Measurements from ENCODE around the gene CLPSL1. TPM values are rescaled to one million over a fixed set of nuclear protein-coding genes. Genes with fewer than 3 reads are reported as not detected.

The CLPSL1 gene
- total RNA-seq, 1 donor from 2014 or later: not detected

DNA sequence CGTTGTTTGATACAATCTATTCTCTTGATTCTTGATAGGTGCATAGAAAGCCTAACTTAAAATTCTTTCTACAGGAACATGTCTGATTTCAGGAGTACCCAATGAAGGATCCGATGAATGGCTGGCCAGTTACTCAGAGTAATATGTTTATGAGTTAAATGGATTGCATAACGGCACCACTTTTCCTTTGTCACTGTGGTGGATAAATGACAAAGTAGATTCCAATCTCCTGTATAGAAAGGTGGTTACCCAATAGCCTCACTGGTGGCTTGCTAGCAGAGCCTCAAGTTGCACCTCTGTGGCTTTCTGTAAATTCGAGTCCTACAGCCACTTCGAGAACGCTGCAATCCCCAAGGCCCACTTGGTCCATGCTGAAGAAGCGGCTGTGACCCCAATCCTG is 52.7 kb downstream of the CLPSL1 start:
- Mint-ChIP-seq H3K27ac (no peak overlapping the region), H3K4me3 (no peak overlapping the region), H3K36me3 (peaks cover 13% of the 10 kb centered on the region), H3K4me1 (no peaks in the 10 kb centered on the region), H3K27me3 (ENCODE audit: insufficient read depth, low read depth) (no peaks in the 10 kb centered on the region), H3K9me3 (peaks cover 3% of the 10 kb centered on the region)
- Histone ChIP-seq H3K9me3 (ENCODE audit: low read depth) (no peaks in the 10 kb centered on the region), H3K36me3 (peaks cover 12% of the 10 kb centered on the region), H4K20me1 (ENCODE audit: low read depth) (no peaks in the 10 kb centered on the region), H2AFZ (replicated peaks) (no peak overlapping the region), H3K27me3 (no peaks in the 10 kb centered on the region), H3K4me2 (no peak overlapping the region), H3K4me3 (no peak overlapping the region), H3K9ac (no peak overlapping the region), H3K27ac (no peak overlapping the region), H3K4me1 (no peaks in the 10 kb centered on the region), H3F3A (ENCODE audit: low read depth) (peaks cover 46% of the 10 kb centered on the region), H3K79me2 (ENCODE audit: low read depth) (no peaks in the 10 kb centered on the region)
- no peak for DNase-seq (ENCODE audit: low spot score)
- TF ChIP-seq EZH2phosphoT487 (IDR thresholded peaks at IDR 0.05): no peak

Other genes starting within 250 kb of the CLPSL1 start
- gene FKBP5, start 92.1 kb upstream of the CLPSL1 start, total RNA-seq (ENCODE audit: low replicate concordance): 19.8 and 20.9 TPM in 2 replicates
- 1.0 and 1.9 TPM in 2 replicates for gene ARMC12, start 44.0 kb upstream of the CLPSL1 start, total RNA-seq (ENCODE audit: low replicate concordance)
- 1.4 TPM in 1 of 2 replicates, not detected in the other for gene CLPSL2, start 4.4 kb upstream of the CLPSL1 start, total RNA-seq (ENCODE audit: low replicate concordance)
- gene CLPS, start 16.3 kb downstream of the CLPSL1 start, total RNA-seq (ENCODE audit: low replicate concordance): not detected in 2 replicates
- not detected in 2 replicates for gene LHFPL5, start 24.3 kb downstream of the CLPSL1 start, total RNA-seq (ENCODE audit: low replicate concordance)
- gene SRPK1, start 140.1 kb downstream of the CLPSL1 start, total RNA-seq (ENCODE audit: low replicate concordance): 105 and 181 TPM in 2 replicates
- gene SLC26A8, start 243.6 kb downstream of the CLPSL1 start, total RNA-seq (ENCODE audit: low replicate concordance): 0.13 and 0.25 TPM in 2 replicates
- gene MAPK14, start 246.8 kb downstream of the CLPSL1 start, total RNA-seq (ENCODE audit: low replicate concordance): 60.8 and 65.0 TPM in 2 replicates

All from neural progenitor cell (in vitro differentiated cells).